Osteoblast (primary cell): ENCODE results near the gene DCAF16. TPM values are rescaled to one million over a fixed set of nuclear protein-coding genes. Genes with fewer than 3 reads are reported as not detected.

ENCODE experiments used
- DNase-seq: peaks from one replicate; pipeline ENCODE4 v3.0.0; 2011; ENCODE audit warnings: low spot score, mixed read lengths; ENCODE audit not compliant: insufficient read length; ENCODE audit errors: missing footprints
- H2AFZ ChIP-seq: 2 replicates; pipeline ENCODE4 v1.6.0; 2011; ENCODE audit warnings: mild to moderate bottlenecking, low read length
- H3K27ac ChIP-seq: 2 replicates; pipeline ENCODE4 v1.5.1; 2011; ENCODE audit warnings: mild to moderate bottlenecking, low read depth, low read length, moderate library complexity
- H3K27me3 ChIP-seq: 2 replicates; pipeline ENCODE4 v1.6.0; 2012; ENCODE audit warnings: mild to moderate bottlenecking, control low read depth, inconsistent platforms, low read length, moderate library complexity; ENCODE audit not compliant: insufficient read depth
- H3K36me3 ChIP-seq: 2 replicates; pipeline ENCODE4 v1.5.1; 2011; ENCODE audit warnings: mild to moderate bottlenecking, low read length, control low read depth, moderate library complexity; ENCODE audit not compliant: insufficient read depth
- H3K4me1 ChIP-seq: 2 replicates; pipeline ENCODE4 v1.5.1; 2011; ENCODE audit warnings: mild to moderate bottlenecking, low read length, control low read depth, moderate library complexity; ENCODE audit not compliant: insufficient read depth
- H3K4me2 ChIP-seq: 2 replicates; pipeline ENCODE4 v1.6.0; 2011; ENCODE audit warnings: mild to moderate bottlenecking, low read length; ENCODE audit not compliant: insufficient read depth
- H3K4me3 ChIP-seq: fragments of 200-600 bp; sonication (generic); 3 replicates; pipeline ENCODE4 v1.5.1; 2012; ENCODE audit warnings: mild to moderate bottlenecking, low read length, inconsistent platforms; ENCODE audit not compliant: insufficient read depth
- H3K79me2 ChIP-seq: 2 replicates; pipeline ENCODE4 v1.6.0; 2012; ENCODE audit warnings: mild to moderate bottlenecking, low read length, control low read depth, inconsistent platforms; ENCODE audit not compliant: insufficient read depth
- H3K9me3 ChIP-seq: 2 replicates; pipeline ENCODE4 v1.5.1; 2011; ENCODE audit warnings: low read depth, low read length, control low read depth
- H4K20me1 ChIP-seq: 2 replicates; pipeline ENCODE4 v1.6.0; 2012; ENCODE audit warnings: mild to moderate bottlenecking, low read length, control low read depth; ENCODE audit not compliant: insufficient read depth
- total RNA-seq: library from RNA; depleted of rRNA; stranded (reverse); fragments of >200 nt; gene quantifications from 2 replicates; pipeline ENCODE4 v1.2.3, GENCODE V29; 2012
- TF ChIP-seq, protein P1 (sequence below): IDR thresholded peaks from 2 replicates; pipeline ENCODE4 v1.5.1; 2011; ENCODE audit warnings: mild to moderate bottlenecking, low read depth, low read length, moderate library complexity; ENCODE audit errors: extremely low read depth

DCAF16 gene
- total RNA-seq, 1 donor, result 35.1 TPM

DNA sequence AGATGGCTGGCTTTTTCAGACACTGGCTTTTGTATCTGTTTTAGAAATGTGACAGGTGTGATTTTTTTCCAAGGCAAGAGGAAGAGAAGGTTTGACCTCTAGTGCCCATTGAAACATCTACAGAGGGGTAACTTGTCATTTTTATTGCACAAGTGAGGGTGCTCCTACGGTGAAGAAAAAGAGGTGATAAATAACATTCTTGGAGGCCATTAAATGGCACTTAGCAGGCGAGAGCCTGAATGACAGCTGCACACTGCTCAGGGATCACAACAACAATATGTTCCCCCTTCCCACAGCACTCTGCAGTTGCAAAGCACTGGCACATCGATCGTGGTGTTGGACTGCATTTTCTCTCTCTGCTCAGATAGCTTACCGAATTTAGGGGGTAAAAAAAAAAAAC, 52.1 kb downstream of the DCAF16 start:
- Histone ChIP-seq H3K79me2 (no peaks in the 10 kb centered on the region), H3K27ac (no peak overlapping the region), H3K4me3 (no peak overlapping the region), H3K9me3 (no peaks in the 10 kb centered on the region), H3K4me1 (no peaks in the 10 kb centered on the region), H4K20me1 (no peaks in the 10 kb centered on the region), H3K27me3 (peaks cover 3% of the 10 kb centered on the region), H2AFZ (no peak overlapping the region), H3K4me2 (no peak overlapping the region), H3K36me3 (no peaks in the 10 kb centered on the region)
- DNase-seq, result no peak
- TF ChIP-seq, protein P1, sequence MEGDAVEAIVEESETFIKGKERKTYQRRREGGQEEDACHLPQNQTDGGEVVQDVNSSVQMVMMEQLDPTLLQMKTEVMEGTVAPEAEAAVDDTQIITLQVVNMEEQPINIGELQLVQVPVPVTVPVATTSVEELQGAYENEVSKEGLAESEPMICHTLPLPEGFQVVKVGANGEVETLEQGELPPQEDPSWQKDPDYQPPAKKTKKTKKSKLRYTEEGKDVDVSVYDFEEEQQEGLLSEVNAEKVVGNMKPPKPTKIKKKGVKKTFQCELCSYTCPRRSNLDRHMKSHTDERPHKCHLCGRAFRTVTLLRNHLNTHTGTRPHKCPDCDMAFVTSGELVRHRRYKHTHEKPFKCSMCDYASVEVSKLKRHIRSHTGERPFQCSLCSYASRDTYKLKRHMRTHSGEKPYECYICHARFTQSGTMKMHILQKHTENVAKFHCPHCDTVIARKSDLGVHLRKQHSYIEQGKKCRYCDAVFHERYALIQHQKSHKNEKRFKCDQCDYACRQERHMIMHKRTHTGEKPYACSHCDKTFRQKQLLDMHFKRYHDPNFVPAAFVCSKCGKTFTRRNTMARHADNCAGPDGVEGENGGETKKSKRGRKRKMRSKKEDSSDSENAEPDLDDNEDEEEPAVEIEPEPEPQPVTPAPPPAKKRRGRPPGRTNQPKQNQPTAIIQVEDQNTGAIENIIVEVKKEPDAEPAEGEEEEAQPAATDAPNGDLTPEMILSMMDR, result no peak

DNA sequence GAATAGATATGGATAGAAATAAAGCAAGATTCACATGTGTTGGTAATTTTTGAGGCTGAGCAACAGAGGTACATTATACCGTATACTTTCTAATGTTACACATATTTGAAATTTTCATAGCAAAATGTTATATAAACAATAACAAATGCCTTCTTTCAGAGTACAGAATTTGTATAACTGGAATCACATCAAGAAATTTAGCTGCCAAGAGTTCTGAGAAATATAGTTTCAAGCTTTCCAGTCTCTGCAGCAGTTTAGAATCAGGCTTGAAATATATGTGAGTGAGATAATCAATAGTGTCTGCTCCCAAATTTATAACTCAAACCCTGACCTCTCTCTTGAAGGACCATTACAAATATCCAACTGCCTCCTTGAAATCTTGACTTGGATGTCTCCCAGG, 52.9 kb downstream of the DCAF16 start:
- Histone ChIP-seq H3K9me3 (no peaks in the 10 kb centered on the region), H3K4me1 (no peaks in the 10 kb centered on the region), H3K36me3 (no peaks in the 10 kb centered on the region), H3K27ac (no peak overlapping the region), H3K79me2 (no peaks in the 10 kb centered on the region), H2AFZ (no peak overlapping the region), H4K20me1 (no peaks in the 10 kb centered on the region), H3K4me3 (no peak overlapping the region), H3K27me3 (peaks cover 3% of the 10 kb centered on the region), H3K4me2 (no peak overlapping the region)
- TF ChIP-seq, protein P1, result no peak
- no peak for DNase-seq

DNA sequence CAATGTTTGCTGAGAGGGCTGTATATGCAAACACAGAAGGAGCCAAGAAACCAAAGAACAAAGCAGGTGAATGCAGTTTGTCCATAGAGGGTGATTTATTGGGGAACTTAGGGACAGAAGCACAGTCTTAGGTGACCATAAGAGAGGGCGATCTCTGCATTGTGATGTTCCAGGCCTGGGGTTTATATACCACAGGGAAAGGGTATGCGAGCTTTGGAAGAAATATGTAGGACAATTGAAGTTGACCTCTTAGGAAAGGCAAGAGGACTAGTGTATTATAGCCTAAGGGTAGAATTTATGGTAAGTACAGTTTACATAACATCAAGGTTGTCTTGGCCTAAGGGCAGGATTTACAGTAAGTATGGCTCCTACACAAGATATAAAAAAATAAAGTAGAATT, 56.9 kb downstream of the DCAF16 start:
- Histone ChIP-seq H3K79me2 (no peaks in the 10 kb centered on the region), H3K4me2 (no peak overlapping the region), H3K4me1 (no peaks in the 10 kb centered on the region), H3K27me3 (peaks cover 3% of the 10 kb centered on the region), H3K27ac (no peak overlapping the region), H3K9me3 (no peaks in the 10 kb centered on the region), H3K4me3 (no peak overlapping the region), H2AFZ (no peak overlapping the region), H3K36me3 (no peaks in the 10 kb centered on the region), H4K20me1 (no peaks in the 10 kb centered on the region)
- no peak for DNase-seq
- TF ChIP-seq, protein P1, result no peak

Other genes with a start within 250 kb of the DCAF16 start
- gene LAP3, start 233.6 kb downstream of the DCAF16 start, total RNA-seq, result 128 and 137 TPM in 2 replicates
- 10.9 and 13.3 TPM in 2 replicates for gene MED28, start 196.1 kb downstream of the DCAF16 start, total RNA-seq
- gene FAM184B, start 29.1 kb downstream of the DCAF16 start, total RNA-seq, result under 0.01 TPM in 1 of 2 replicates, not detected in the other
- gene NCAPG, start 222 bp upstream of the DCAF16 start, total RNA-seq, result 4.0 and 5.3 TPM in 2 replicates
- 13.3 and 15.9 TPM in 2 replicates for gene LCORL, start 211.0 kb upstream of the DCAF16 start, total RNA-seq